H1 (cell line): Measurements from ENCODE around the gene ZNF536. TPM values are rescaled to one million over a fixed set of nuclear protein-coding genes. Genes with fewer than 3 reads are reported as not detected.

Experiments used
- CTCF ChIA-PET: fragments of 300-600 bp; sonication (Branson Sonifier 250); formaldehyde crosslinking; loops from one replicate; lab custom pipeline; 2021; ENCODE audit not compliant: partially characterized antibody; lab: Charles Lee
- POLR2A ChIA-PET: fragments of 300-600 bp; sonication (Branson Sonifier 250); formaldehyde crosslinking; loops from one replicate; lab custom pipeline; 2021; ENCODE audit warnings: inconsistent platforms; ENCODE audit not compliant: partially characterized antibody; lab: Charles Lee
- DNase-seq, 2 experiments: peaks; one replicate each; pipeline versions ENCODE4 v3.0.0 to v3.0.0-alpha.2; 2010 to 2022; ENCODE audit warnings: low spot score in 2 of 2, low read depth in 1 of 2, mixed read lengths in 1 of 2
- FAIRE-seq: peaks from 2 replicates; lab custom pipeline; 2011; peaks lifted over from hg19 to GRCh38; lab: Jason Lieb, UNC
- H2AFZ ChIP-seq: 2 replicates; pipeline ENCODE4 v1.8.1; 2012; ENCODE audit warnings: low read length, inconsistent platforms
- H2AK5ac ChIP-seq: 2 replicates; pipeline ENCODE4 v1.6.1; 2013; ENCODE audit warnings: low read depth, low read length
- H2BK120ac ChIP-seq: replicated peaks from 2 replicates; pipeline ENCODE3; 2013; ENCODE audit warnings: low read depth, low read length, inconsistent platforms
- H2BK12ac ChIP-seq: 2 replicates; pipeline ENCODE4 v1.6.1; 2013; ENCODE audit warnings: low read depth, low read length
- H2BK15ac ChIP-seq: 2 replicates; pipeline ENCODE4 v1.6.1; 2013; ENCODE audit warnings: low read length
- H2BK20ac ChIP-seq: 2 replicates; pipeline ENCODE4 v1.6.1; 2013; ENCODE audit warnings: low read length
- H2BK5ac ChIP-seq: 2 replicates; pipeline ENCODE4 v1.6.1; 2013; ENCODE audit warnings: low read depth, low read length
- H3K14ac ChIP-seq: 2 replicates; pipeline ENCODE4 v1.6.1; 2013; ENCODE audit warnings: inconsistent platforms; ENCODE audit not compliant: insufficient read length
- H3K18ac ChIP-seq: 2 replicates; pipeline ENCODE4 v1.6.1; 2013; ENCODE audit warnings: low read length; ENCODE audit errors: extremely low read depth
- H3K23ac ChIP-seq: 2 replicates; pipeline ENCODE4 v1.6.1; 2013; ENCODE audit warnings: inconsistent platforms; ENCODE audit not compliant: insufficient read length
- H3K23me2 ChIP-seq: 2 replicates; pipeline ENCODE4 v1.6.1; 2013; ENCODE audit warnings: low read depth, low read length
- H3K27ac ChIP-seq: 2 replicates; pipeline ENCODE4 v1.6.1; 2011; ENCODE audit warnings: low read depth, low read length, inconsistent platforms
- H3K27me3 ChIP-seq, 4 experiments: replicated peaks in 1 of 4; 1 replicate in 1 of 4; 2 replicates in 3 of 4; pipeline versions ENCODE4 v1.6.1 to v1.8.1; 2011 to 2013; ENCODE audit warnings: low read length in 3 of 4, mild to moderate bottlenecking in 3 of 4, inconsistent platforms in 2 of 4, mixed read lengths in 2 of 4, moderate library complexity in 1 of 4; ENCODE audit not compliant: control insufficient read depth in 3 of 4, insufficient read depth in 3 of 4; ENCODE audit errors: extremely low read depth in 1 of 4
- H3K36me3 ChIP-seq, 4 experiments: 2 replicates each; pipeline versions ENCODE4 v1.6.1 to v1.8.1; 2011 to 2013; ENCODE audit warnings: mild to moderate bottlenecking in 4 of 4, low read length in 3 of 4, moderate library complexity in 2 of 4, control low read depth in 1 of 4, inconsistent platforms in 1 of 4; ENCODE audit not compliant: insufficient read depth in 4 of 4, control insufficient read depth in 2 of 4
- H3K4ac ChIP-seq: replicated peaks from 2 replicates; pipeline ENCODE3; 2013; ENCODE audit warnings: low read length, low read depth, mixed read lengths, inconsistent platforms; ENCODE audit not compliant: insufficient read length
- H3K4me1 ChIP-seq, 4 experiments: replicated peaks in 1 of 4; 1 replicate in 1 of 4; 2 replicates in 3 of 4; pipeline versions ENCODE4 v1.6.1 to v1.8.1; 2011 to 2013; ENCODE audit warnings: low read length in 3 of 4, inconsistent platforms in 2 of 4, mixed read lengths in 1 of 4; ENCODE audit not compliant: insufficient read depth in 4 of 4, control insufficient read depth in 3 of 4
- H3K4me2 ChIP-seq, 2 experiments: 2 replicates each; pipeline versions ENCODE4 v1.6.1 to v1.8.1; 2011 to 2013; ENCODE audit warnings: low read depth in 2 of 2, low read length in 2 of 2, control low read depth in 1 of 2, inconsistent platforms in 1 of 2, mild to moderate bottlenecking in 1 of 2; ENCODE audit not compliant: insufficient read depth in 1 of 2
- H3K4me3 ChIP-seq, 4 experiments: fragments of 200-600, 300-600 bp in 1 of 4; sonication (generic), shearing (Covaris generic), sonication (Bioruptor Twin) in 1 of 4; 2 replicates each; pipeline versions ENCODE4 v1.5.1 to v1.8.1; 2011 to 2016; ENCODE audit warnings: low read length in 4 of 4, low read depth in 3 of 4, control low read depth in 2 of 4, inconsistent platforms in 2 of 4, mild to moderate bottlenecking in 2 of 4, mixed read lengths in 1 of 4, moderate library complexity in 1 of 4; ENCODE audit not compliant: insufficient read depth in 2 of 4; ENCODE audit errors: extremely low read depth in 1 of 4
- H3K56ac ChIP-seq: replicated peaks from 2 replicates; pipeline ENCODE3; 2013; ENCODE audit warnings: low read depth, mild to moderate bottlenecking, mixed read lengths, low read length, inconsistent platforms; ENCODE audit not compliant: insufficient read length
- H3K79me1 ChIP-seq: 2 replicates; pipeline ENCODE4 v1.6.1; 2013; ENCODE audit warnings: low read depth, low read length, control low read depth
- H3K79me2 ChIP-seq, 2 experiments: 2 replicates each; pipeline versions ENCODE4 v1.6.1 to v1.8.1; 2012 to 2013; ENCODE audit warnings: low read length in 2 of 2, mild to moderate bottlenecking in 2 of 2, inconsistent platforms in 1 of 2; ENCODE audit not compliant: insufficient read depth in 2 of 2, control insufficient read depth in 1 of 2
- H3K9ac ChIP-seq, 4 experiments: replicated peaks in 1 of 4; 1 replicate in 1 of 4; 2 replicates in 3 of 4; pipeline versions ENCODE4 v1.6.1 to v1.8.1; 2011 to 2013; ENCODE audit warnings: low read depth in 3 of 4, low read length in 3 of 4, control low read depth in 2 of 4, mild to moderate bottlenecking in 2 of 4, moderate library complexity in 2 of 4, inconsistent platforms in 1 of 4; ENCODE audit errors: extremely low read depth in 1 of 4
- H3K9me3 ChIP-seq, 2 experiments: 2 replicates each; pipeline versions ENCODE4 v1.6.1 to v1.8.1; 2012 to 2013; ENCODE audit warnings: mild to moderate bottlenecking in 2 of 2, moderate library complexity in 2 of 2, control low read depth in 1 of 2, inconsistent platforms in 1 of 2, low read depth in 1 of 2, low read length in 1 of 2, mixed read lengths in 1 of 2; ENCODE audit not compliant: insufficient read depth in 2 of 2
- H4K20me1 ChIP-seq, 2 experiments: replicated peaks in 1 of 2; 2 replicates each; pipeline versions ENCODE3 to v1.8.1; 2011 to 2013; ENCODE audit warnings: inconsistent platforms in 2 of 2, low read length in 2 of 2, mild to moderate bottlenecking in 1 of 2; ENCODE audit not compliant: insufficient read depth in 2 of 2, control insufficient read depth in 1 of 2
- H4K5ac ChIP-seq: 2 replicates; pipeline ENCODE4 v1.6.1; 2013; ENCODE audit warnings: low read length, low read depth, mixed read lengths, inconsistent platforms; ENCODE audit not compliant: insufficient read length
- H4K8ac ChIP-seq: 2 replicates; pipeline ENCODE4 v1.8.0; 2013; ENCODE audit warnings: mild to moderate bottlenecking, moderate library complexity, low read length, inconsistent platforms; ENCODE audit not compliant: insufficient read depth; ENCODE audit errors: extremely low read depth
- H4K91ac ChIP-seq: replicated peaks from 2 replicates; pipeline ENCODE3; 2013; ENCODE audit warnings: low read length, mixed read lengths, inconsistent platforms; ENCODE audit not compliant: insufficient read length
- BRCA1 ChIP-seq: IDR thresholded peaks from 2 replicates; pipeline ENCODE4 v1.6.1; 2012; ENCODE audit warnings: low read depth, low read length, improper control_type of control experiment
- CREB1 ChIP-seq: IDR thresholded peaks from 2 replicates; pipeline ENCODE4 v1.6.1; 2012; ENCODE audit warnings: inconsistent platforms
- EZH2 ChIP-seq: fragments of 200-600 bp; sonication (generic); IDR thresholded peaks from 2 replicates; pipeline ENCODE4 v1.7.1; 2012; ENCODE audit warnings: low read depth, mild to moderate bottlenecking, moderate library complexity, low read length, inconsistent platforms; ENCODE audit not compliant: severe bottlenecking
- GABPA ChIP-seq: IDR thresholded peaks from 2 replicates; pipeline ENCODE4 v1.6.1; 2011; ENCODE audit warnings: mild to moderate bottlenecking, low read length, moderate library complexity, borderline replicate concordance; ENCODE audit not compliant: insufficient read depth
- NANOG ChIP-seq: IDR thresholded peaks from 2 replicates; pipeline ENCODE4 v1.6.1; 2011; ENCODE audit warnings: low read length, low read depth, mild to moderate bottlenecking, inconsistent platforms; ENCODE audit not compliant: insufficient read depth, poor library complexity, severe bottlenecking
- RNF2 ChIP-seq: fragments of 200-900, 300-1000 bp; sonication (generic); IDR thresholded peaks from 2 replicates; pipeline ENCODE4 v1.7.1; 2016; ENCODE audit warnings: borderline replicate concordance, low read depth, mild to moderate bottlenecking, antibody characterized with exemption, low read length; ENCODE audit not compliant: poor library complexity, severe bottlenecking; ENCODE audit errors: missing control alignments
- SIN3A ChIP-seq, 2 experiments: IDR thresholded peaks in 1 of 2; conservative IDR thresholded peaks in 1 of 2; 2 replicates each; pipeline ENCODE4 v1.6.1; 2011 to 2012; ENCODE audit warnings: low read length in 2 of 2, improper control_type of control experiment in 1 of 2, low read depth in 1 of 2, mild to moderate bottlenecking in 1 of 2
- SP2 ChIP-seq: IDR thresholded peaks from 2 replicates; pipeline ENCODE4 v1.6.1; 2012; ENCODE audit warnings: mild to moderate bottlenecking, low read length, inconsistent platforms
- SRF ChIP-seq: IDR thresholded peaks from 2 replicates; pipeline ENCODE4 v1.6.1; 2011; ENCODE audit warnings: mild to moderate bottlenecking, low read depth, low read length, moderate library complexity
- SUZ12 ChIP-seq: fragments of 200-600 bp; sonication (generic); IDR thresholded peaks from 2 replicates; pipeline ENCODE4 v1.6.1; 2012; ENCODE audit warnings: mild to moderate bottlenecking, inconsistent platforms, low read length, moderate library complexity, mixed read lengths
- TEAD4 ChIP-seq: IDR thresholded peaks from 2 replicates; pipeline ENCODE4 v1.6.1; 2012; ENCODE audit warnings: low read depth, low read length, inconsistent platforms, mixed read lengths
- WGBS, 2 experiments: shearing (Covaris generic) in 1 of 2; methylation state at CpG; one replicate each; pipeline versions ENCODE4 v1.1.6 to v1.1.7; 2013 to 2015; ENCODE audit warnings: low lambda C conversion rate in 2 of 2, mixed read lengths in 2 of 2, inconsistent platforms in 1 of 2, low coverage in 1 of 2, missing lambda C conversion rate in 1 of 2; ENCODE audit not compliant: insufficient replicate concordance in 2 of 2, insufficient coverage in 1 of 2, insufficient read length in 1 of 2; ENCODE audit errors: extremely low coverage in 1 of 2, missing lambda C conversion rate in 1 of 2; 5-methylcytosine and 5-hydroxymethylcytosine counted together
- polyA plus RNA-seq, 7 experiments: library from polyadenylated mRNA; depleted of rRNA in 3 of 7; stranded (reverse) in 5 of 7; unstranded in 2 of 7; fragments of >200 nt in 5 of 7; fragments of 200-250 nt in 2 of 7; gene quantifications; 1 replicate in 5 of 7; 2 replicates in 1 of 7; 4 replicates in 1 of 7; pipeline versions ENCODE4 v1.2.1 to v1.2.3, GENCODE V29; 2011 to 2013; ENCODE audit warnings: missing spikeins in 2 of 7, mixed read lengths in 2 of 7
- total RNA-seq: library from RNA; stranded (reverse); fragmentation: NEBNext Ultra II Directional; extraction: Animal tissue kit (Norgen Biotek cat#: 25700); gene quantifications from 2 replicates; pipeline ENCODE4 v1.2.1, GENCODE V29; 2021

Gene ZNF536
- total and polyA plus RNA-seq, 2 of the 8 experiments (the other 6 are each of a cell fraction or from before 2014, with no cell fraction given) = 0.09 to 0.11 TPM

- Histone ChIP-seq H3K79me1 (no peaks in the 10 kb centered on the region), H3K27me3 (peaks cover 0 to 2% (median 0%) of the 10 kb centered on the region in 4 experiments; a peak in 1 of 7 replicates), H3K27ac (no peak overlapping the region), H3K4ac (peak overlapping the region; percentile 36), H3K36me3 (no peaks in the 10 kb centered on the region), H4K8ac (peak overlapping the region; percentile 42; the same call in 1 of the 2 replicates), H3K56ac (no peak overlapping the region), H2BK120ac (no peak overlapping the region), H3K23me2 (no peaks in the 10 kb centered on the region), H2AFZ (0 out of 2 replicates have a peak overlapping the region, but pooled peaks have one; percentile 18), H3K9ac (no peak overlapping the region), H3K23ac (no peak overlapping the region), H2BK5ac (peak overlapping the region; percentile 55; the same call in 1 of the 2 replicates), H4K20me1 (no peaks in the 10 kb centered on the region), H3K4me2 (no peak overlapping the region), H2BK20ac (peak overlapping the region; percentile 75), H3K4me1 (peaks cover 0 to 24% (median 8%) of the 10 kb centered on the region in 4 experiments; a peak in 5 of 7 replicates), H3K14ac (no peak overlapping the region), H3K79me2 (no peaks in the 10 kb centered on the region), H3K4me3 (no peak overlapping the region), H4K5ac (no peak overlapping the region), H3K18ac (no peak overlapping the region; the same call in 1 of the 2 replicates), H2BK12ac (peak overlapping the region; percentile 62; the same call in 1 of the 2 replicates), H2BK15ac (no peak overlapping the region; the same call in 1 of the 2 replicates), H2AK5ac (no peak overlapping the region; the same call in 1 of the 2 replicates), H4K91ac (peak overlapping the region; percentile 62), H3K9me3 (no peaks in the 10 kb centered on the region)
- ChIA-PET CTCF (interaction anchor here (0.9 to 2.4 kb wide), 5 partner anchors 10 to 341 kb away, joined by 3 to 7 read pairs (median 3); no protein-coding TSS in a partner anchor), POLR2A (no interaction called here)
- WGBS, 2 experiments = 76% methylated on average over 11 of the region's 11 CpGs; no CpG with 5 or more reads in 1 of the 2 experiments
- FAIRE-seq (no peak), DNase-seq (no peak)
- TF ChIP-seq TEAD4 (no peak), SIN3A (conservative IDR thresholded peaks at IDR 0.05 in 1 of 2, IDR thresholded peaks at IDR 0.05 in 1 of 2; ENCODE audit: low read depth in 1 of 2, low read length in 2 of 2) (no peak), BRCA1 (no peak), EZH2 (no peak), CREB1 (no peak), RNF2 (no peak), GABPA (no peak), SUZ12 (no peak), SRF (no peak), SP2 (no peak), NANOG (no peak)
These were observed 222.0 kb downstream of the ZNF536 start for GRCh38 chr19:30593975-30594745.
